ENCODE measurements around the gene F2RL3.

The F2RL3 gene

DNA sequence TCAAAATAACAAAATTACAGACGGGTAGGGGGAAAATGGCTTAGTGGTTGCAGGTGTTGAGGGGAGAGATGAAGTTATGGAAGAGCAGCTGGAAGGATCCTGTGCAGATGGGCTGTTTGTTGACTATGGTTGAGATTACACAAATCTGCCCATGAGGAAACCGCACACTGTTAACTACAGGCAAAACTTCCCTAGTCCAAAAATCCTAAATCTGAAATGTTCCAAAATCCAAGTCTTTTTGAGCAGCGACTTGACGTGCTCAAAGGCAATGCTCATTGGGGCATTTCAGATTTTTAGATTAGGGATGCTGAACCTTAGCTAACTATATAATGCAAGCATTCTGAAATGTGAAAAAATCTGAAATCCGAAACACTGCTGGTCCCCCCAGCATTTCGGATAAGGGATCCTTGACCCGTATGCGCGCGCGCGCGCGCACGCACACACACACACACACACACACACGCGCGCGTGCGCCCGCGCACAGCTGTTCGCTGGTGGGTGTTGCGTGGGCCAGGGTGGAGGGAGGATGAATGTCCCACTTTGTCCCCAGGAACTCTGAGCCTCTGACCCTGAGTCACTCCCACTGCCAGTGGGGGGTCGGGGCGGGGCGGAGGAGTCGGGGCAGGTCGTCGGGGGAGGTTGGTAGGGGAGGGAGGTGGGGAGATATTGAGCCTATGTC, 6.8 kb downstream of the F2RL3 start:
- no peak for DNase-seq

DNA sequence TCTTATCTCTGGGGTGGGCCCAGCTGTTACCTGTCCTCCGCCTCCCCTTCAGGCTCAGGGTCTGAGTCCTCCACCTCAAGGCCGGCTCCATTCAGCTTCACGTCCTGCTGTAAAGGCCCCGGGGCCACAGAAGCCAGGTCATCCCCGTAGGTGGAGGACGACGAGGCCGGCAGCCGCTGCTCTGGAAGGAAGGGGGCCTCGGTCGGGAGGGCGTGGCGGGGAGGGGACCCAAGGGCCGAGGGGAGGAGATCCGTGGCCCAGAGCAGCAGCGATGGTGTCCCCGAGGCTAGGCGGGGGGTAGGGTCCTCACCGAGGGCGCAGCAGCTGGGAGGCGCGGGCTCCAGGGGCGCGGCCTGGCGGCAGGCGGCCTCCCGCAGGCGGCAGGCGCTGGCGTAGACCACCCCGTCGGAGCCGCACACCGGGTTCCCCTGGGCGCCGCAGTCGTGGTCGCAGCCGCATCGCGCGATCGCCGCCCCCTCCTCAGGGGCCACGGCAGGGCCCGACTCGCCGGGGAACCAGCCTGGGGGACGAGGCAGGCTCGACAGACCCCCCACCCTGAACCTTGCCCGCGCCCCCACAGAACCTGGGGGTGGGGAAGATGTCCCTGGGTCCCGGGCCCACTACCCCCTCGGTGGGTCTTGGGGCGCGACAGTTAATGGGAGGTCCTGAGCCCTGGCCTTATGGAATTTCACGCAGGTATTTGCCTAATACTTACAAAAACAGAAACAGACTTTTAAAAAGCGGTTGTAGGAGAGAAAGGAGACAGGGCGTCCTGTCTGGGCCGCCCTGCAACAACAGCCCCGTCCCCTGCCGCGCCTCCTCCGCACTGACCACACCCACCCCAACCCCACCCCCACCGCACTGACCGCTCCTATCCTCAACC, 7.6 kb downstream of the F2RL3 start:
- DNase-seq: no peak

DNA sequence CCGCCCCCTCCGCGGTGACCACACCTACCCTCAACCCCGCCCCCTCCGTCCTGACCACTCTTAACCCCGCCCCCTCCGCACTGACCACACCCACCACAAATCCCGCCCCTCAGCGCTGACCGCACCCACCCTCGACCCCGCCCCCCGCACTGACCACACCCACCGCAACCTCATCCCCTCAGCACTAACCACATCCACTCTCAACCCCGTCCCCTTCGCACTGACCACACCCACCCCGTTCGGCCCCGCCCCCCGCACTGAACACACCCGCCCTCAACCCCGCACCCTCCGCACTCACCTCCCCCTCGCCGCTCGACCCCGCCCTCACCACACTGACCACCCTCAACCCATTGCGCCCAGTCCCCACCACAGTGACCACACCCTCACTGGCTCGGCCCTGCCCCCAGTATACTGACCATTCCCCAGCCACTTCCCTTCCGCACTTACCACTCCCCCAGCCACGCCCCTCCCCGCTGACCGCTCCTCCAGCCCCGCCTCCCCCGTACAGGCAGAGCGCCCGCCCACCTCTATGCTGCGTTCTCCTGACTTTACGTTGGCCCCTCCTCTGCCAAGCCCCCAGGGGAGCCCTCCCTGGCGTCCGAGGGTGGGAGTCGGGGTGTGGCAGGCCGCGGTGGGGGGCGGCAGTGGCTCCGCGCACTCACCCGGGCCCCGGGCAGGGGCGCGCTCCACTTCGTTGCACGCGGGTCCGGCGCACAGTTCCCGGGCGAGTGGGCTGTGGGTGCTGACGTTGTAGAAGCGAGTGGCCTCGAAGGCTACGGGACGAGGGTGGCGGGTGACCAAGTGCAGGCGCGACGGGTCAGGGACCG, 8.4 kb downstream of the F2RL3 start:
- peak in 1 of 2 donors; percentile 73 for DNase-seq

DNA sequence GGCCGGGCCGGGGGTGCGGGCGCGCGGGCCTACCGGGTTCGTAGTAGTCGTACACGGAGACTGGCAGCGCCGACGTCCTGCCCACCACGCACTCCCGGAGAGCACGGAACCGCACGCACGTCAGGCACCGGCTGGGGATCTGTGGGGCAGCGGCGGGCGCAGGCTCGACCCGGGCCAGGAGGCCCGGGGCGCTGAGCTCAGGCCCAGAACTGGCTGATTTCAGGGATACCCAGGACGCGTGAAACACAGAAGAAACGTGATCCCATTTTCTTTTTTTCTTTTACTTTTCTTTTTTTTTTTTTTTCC, 9.0 kb downstream of the F2RL3 start:
- no peak for DNase-seq

DNA sequence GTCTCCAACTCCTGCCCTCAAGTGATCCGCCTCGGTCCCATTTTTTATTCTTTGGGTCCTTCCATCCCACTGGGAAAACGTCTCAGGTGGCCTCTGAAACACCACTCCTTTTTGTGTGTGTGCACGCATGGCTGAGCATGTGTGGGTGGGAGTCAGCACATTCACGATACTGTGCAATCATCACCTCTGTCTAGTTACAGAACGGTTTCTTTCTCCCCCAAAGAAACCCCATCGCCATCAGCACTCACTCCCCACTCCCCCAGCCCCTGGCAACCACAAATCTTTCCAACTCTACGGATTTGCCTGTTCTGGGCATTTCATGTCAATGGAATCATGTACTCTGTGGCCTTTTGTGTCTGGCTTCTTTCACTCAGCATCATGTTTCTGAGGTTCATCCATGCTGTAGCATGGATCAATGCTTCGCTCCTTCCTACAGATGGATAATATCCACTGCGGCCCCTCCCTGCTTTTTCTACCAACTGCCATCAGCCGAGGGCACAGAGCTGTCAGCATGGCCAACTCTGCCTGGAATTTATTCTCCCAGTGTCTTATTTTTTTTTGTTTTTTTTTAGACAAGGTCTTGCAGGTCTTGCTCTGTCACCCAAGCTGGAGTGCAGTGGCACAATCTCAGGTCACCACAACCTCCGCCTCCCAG, 9.7 kb downstream of the F2RL3 start:
- DNase-seq: no peak

DNA sequence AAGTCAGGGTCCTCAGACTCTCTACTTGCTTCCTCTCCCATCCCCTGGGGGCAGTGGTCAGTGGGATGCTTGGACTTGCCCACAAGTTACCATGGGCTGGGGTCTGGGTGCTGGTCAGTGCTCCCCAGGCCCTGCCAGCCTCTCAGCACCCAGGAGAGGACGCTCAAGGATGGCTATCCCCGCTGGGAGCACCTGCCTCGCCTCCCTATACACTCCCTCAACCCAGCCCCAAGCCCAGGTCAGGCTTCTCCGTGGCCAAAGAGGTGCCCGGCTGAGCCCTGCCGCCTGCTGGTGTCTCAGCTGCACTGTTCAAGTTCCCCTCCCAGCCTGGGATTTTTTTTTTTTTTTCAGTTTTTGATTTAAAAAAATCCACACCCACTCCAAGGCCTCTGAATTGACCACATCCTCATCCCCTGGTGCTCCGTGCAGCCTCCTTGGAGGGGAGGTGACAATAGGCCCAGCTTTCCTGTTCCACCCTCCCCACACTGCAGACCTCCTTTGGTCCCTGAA, 10.8 kb downstream of the F2RL3 start:
- no peak for DNase-seq

DNA sequence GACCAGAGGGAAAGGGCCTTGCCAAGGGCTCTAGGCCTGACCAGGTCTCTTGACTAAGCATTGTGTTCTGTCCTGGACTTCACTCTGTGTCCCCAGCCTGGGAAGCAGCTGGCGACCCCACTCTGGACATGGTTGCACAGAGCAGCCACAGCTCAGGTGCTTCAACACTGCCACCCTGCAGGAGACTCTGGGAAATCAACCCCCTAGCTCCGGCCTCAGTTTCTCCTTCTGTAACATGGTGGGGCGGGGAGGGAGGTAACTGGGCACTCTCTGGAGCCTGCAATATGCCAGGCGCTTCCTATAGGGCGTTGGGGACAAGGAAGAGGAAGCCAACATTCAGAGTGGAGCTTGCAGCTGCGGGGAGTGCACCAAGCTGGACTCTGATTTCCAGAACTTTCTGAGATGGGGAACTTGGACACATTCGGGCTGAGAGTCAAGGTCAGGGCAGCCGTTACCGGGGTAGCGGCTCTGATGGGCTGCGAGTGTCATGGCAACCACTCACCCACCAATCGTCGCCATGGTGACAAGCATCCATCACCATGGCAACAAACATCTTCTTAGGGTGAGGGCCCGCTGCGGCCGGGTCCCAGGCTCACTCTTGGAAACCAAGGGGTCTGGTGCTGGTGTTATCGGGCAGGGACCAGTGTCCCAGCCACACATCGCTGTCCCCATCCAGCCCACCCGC, 12.8 kb downstream of the F2RL3 start:
- no peak for DNase-seq

DNA sequence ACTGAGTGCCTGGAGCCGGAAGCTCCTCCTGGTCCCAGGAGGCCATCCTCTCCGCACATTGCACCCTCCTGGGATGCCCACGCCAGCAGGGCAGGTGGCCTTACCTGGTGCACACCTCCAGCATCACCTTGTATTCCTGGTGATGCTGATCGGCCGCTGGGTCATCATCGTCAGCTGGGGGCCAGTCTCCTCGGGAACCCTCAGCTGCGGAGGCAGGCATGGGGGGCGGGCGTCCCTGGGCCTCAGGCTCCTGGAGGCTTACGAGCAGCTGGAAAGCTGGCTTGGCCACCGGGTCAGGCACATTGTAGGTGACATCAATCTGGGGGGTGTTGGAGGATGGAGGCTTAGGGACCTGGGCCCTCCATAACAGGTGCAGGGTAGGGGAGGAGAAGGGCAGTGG, 13.7 kb downstream of the F2RL3 start:
- DNase-seq: no peak

DNA sequence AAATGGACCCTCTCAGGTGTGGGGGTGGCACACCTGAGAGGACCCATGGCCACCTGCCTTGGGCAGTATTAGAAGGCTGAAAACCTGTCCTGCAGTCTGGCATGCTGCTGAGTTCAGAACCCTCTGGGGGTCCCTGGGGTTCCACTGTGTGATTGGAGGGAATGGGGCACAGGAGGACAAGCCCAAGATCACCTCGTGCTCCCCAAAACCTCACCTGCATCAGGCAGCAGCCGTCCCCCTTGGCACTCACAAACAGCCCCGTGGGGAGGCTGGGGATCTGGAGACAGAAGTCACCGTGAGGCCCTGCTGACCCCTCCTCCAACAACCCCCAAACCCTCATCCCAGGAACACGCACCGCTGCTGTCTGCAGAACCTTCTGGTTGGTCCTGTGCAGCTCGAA, 14.5 kb downstream of the F2RL3 start:
- no peak for DNase-seq

DNA sequence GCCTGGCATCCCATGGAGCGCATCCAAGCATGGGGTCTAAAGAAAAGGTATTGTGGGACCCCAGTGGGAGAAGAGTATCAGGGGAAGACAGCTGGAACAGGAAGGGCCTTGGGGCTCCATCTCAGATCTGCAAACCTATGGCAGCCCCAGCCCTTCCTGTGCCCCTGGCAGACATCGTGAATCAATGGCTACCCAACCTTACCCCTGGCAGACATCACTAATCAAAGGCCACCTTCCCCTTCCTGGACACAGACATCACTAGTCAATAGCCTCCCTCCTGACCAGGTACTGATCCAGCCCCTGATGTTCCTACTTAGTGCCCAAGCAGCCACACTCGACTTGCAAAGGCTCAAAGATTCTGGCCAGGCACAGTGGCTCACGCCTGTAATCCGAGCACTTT, 15.8 kb downstream of the F2RL3 start:
- no peak for DNase-seq

DNA sequence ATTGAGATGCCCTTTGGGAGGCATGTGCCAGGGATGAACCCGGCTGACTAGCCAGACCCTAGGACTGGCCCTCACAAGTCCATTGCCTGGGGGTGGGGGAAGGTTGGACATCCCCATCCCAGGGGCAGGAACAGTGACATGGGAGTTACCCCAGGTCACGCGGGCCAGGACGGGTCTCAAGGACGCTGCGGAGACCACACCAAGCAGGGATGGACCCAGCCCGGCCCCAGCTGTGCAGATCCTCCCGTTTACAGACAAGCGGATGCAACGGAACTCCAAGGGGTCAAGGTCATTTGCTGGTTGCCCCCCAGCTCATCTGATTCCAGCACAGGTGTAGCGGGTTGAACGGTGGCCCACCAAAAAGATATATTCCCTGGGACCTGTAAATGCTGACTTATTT, 20.0 kb downstream of the F2RL3 start:
- DNase-seq: no peak

DNA sequence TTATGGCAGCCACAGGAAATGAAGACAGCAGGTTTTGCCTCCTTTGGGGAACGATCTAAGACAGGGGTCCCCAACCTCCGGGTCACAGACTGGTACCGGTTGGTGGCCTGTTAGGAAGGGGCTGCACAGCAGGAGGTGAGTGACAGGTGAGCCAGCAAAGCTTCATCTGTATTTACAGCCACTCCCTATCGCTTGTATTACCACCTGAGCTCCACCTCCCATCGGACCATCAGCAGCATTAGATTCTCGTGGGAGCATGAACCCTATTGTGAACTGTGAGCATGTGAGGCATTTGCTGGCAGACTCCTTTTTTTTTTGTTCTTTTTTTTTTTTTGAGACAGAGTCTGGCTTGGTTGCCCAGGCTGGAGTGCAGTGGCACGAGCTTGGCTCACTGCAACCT, 22.2 kb downstream of the F2RL3 start:
- DNase-seq: no peak

DNA sequence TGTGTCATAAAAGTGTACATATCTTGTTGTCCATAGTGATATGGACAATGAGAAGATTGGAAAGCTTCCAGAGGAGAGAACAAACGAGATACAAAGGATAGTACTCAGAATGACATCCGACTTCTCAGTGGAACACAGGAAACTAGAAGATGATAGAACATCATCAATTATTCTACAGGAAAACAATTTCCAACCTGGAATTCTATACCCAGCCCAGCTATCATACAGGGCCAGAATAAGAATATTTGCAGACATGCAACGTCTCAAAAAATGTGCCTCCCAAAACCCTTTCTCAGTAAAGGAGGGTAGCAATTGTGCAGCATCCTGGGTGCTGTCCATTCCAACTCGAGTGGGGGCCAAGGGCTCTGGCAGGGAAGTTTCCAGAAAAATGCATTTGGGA, 24.0 kb downstream of the F2RL3 start:
- no peak for DNase-seq

DNA sequence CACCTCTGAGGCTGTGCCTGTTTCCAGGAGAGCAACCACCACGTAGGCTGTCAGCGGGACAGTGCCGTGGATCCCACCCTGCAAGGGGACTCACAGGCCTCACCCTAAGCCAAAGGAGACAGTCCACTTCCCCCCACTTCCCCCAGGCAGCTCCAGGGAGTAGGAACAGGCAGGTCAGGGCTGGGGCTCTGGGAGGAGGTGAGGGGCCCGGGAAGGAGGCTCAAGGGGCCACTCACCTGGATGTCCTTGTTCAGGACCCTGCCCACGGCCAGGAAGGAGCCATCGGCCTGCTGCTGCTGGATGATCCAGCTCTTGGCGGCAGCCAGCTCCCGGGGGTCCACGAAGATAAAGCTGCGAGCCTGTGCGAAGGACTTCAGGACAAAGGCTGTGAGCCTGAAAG, 25.6 kb downstream of the F2RL3 start:
- DNase-seq: no peak

DNA sequence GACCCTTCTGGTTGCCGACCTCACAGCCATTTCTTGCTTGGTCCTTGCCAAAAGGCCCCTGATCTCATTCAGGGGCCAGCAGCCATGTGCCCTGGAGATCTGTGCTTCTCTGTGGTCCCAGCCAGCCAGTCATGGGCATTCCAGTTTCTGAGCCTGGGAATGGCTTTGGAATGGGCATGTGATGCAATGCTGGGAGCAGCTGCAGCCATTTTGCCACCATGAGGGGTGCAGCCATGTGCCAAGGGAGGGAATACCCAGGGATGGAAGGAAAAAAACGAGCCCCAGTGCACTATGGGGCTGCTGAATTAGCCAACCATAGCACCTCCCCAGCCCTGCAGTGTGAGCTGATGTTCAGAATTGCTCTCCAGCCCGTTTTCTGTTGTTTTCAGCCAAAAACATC, 26.3 kb downstream of the F2RL3 start:
- no peak for DNase-seq

DNA sequence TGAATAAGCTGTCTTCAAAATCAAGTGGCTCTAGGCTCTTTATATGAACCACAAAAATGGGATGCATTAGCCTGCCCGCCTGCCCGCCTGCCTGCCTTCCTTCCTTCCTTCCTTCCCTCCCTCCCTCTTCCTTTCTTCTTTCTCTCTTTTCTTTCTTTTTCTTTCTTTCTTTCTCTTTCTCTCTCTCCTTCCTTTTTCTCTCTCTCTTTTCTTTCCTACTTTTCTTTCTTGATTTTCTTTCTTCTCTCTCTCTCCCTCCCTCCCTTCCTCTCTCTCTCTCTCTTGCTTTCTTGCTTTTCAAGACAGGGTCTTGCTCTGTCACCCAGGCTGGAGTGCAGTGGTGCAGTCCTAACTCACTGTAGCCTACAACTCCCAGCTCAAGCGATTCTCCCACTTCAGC, 26.9 kb downstream of the F2RL3 start:
- DNase-seq: no peak

DNA sequence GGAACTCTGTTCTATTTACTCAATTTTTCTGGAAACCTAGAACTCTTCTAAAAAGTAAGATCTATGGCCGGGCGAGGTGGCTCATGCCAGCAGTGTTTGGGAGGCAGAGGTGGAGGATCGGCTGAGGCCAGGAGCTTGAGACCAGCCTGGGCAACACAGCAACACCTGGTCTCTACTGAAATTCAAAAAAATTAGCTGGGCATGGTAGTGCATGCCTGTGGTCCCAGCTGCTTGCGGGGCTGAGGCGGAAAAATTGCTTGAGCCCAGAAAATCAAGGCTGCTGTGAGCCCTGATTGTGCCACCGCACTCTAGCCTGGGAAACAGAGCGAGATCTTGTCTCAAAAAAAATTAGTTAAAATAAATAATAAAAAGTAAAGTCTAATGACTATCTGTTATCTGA, 28.6 kb downstream of the F2RL3 start:
- DNase-seq: no peak

DNA sequence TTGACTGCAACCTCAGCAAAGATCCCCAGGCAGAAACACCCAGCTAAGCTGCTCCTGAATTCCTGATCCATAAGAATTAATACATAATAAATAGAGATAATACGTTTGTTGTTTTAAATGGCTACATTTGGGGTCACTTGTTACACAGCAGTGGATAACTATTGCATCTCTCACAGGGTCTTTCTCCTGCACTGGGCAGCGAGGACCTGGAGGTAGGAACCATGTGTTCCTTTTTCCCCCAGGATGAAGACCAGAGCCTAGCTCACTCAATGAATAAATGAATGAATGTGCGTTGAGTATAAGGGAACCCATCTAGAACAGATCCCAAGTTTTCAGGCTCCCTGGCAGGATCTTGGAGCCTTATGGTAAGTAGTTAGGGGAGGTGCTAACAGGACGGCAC, 30.7 kb downstream of the F2RL3 start:
- DNase-seq: no peak

DNA sequence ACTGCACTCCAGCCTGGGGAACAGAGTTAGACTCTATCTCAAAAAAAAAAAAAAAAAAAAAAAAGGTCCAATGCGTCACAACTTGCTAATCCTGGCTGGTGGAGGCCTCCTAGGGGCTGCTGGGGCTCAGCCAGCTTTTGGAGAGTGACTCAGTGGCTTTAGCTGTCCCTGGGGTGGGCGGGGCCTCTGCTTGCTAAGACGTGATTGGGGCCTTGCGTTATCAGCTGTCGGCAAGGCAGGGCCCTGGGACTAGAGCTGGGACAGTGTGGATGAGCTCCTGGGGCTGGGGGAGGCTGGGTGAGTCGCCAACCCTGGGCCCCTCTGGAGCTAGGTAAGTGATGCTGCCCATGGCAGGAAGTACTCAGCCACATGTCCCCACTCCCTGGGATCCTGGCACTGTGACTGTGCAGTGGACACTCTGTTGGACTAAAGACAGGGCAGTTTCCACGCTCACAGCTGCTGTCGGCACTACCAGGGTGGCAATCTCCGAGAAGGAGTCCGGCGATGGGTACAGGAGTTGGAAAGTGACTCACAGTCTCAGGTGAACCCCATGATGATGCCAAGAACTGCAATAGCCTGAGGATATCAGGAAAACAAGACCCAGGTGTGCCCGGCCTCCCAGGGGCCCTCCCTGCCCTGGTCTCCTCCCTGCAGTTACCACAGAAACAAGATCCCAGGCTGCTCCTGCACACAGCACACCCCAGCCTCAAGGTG, 32.2 kb downstream of the F2RL3 start:
- no peak for DNase-seq

DNA sequence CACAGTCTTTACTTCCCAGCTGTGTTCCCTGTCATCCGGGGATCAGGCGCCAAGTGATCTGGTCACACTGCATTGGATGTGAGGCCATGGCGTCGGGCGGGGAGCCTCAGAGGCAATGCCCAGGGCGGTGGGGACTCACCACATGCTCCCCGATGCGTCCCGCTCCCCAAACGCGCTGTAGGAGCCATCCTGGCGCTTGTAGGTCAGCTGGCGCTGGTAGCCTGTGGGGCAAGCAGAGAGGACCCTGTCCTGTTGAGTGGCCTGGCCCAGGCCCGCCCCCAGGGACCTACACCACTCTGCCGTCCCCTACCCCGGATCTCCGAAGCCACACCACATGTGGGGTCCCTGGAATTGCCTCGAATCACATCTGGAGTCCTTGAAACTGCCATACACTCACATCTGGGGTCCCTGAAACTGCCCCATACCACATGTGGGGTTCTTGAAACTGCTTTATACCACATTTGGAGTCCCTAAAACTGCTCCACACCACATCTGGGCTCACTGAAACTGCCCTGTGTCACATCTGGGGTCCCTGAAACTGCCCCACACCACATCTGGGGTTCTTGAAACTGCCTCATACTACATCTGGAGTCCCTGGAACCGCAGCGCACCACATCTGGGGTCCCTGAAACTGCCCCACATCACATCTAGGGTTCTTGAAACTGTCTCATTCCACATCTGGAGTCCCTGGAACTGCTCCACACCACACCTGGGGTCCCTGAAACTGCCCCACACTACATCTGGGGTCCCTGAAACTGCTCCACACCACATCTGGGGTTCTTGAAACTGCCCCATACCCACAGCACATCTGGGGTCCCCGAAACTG, 33.2 kb downstream of the F2RL3 start:
- DNase-seq: no peak

DNA sequence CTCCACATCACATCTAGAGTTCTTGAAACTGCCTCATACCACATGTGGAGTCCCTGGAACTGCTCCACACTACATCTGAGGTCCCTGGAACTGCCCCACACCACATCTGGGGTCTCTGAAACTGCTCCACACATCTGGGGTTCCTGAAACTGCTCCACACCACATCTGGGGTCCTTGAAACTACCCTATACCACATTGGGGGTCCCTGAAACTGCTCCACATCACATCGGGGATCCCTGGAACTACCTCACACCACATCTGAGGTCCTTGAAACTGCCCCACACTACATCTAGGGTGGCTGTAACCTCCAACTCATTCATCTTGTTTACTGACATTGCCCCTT, 33.8 kb downstream of the F2RL3 start:
- no peak for DNase-seq
